SK-N-SH treated with all-trans-retinoic acid at 6 μM for 48 hours (cell line): ENCODE measurements around the gene CFAP210.

Source experiments
- GLIS3 ChIP-seq: fragments of 250-450 bp; sonication (Bioruptor Pico); IDR thresholded peaks from 2 replicates; pipeline ENCODE4 v1.5.0; 2020; ENCODE audit warnings: mild to moderate bottlenecking, moderate library complexity
- OSR1 ChIP-seq: fragments of 250-450 bp; sonication (Bioruptor Pico); IDR thresholded peaks from 2 replicates; pipeline ENCODE4 v1.8.0; 2022; ENCODE audit warnings: moderate library complexity, mild to moderate bottlenecking, inconsistent platforms
- ZC3H10 ChIP-seq: fragments of 250-450 bp; sonication (Bioruptor Pico); IDR thresholded peaks from 2 replicates; pipeline ENCODE4 v1.5.1; 2021; ENCODE audit warnings: mild to moderate bottlenecking, moderate library complexity

GRCh38 chr2:169662744-169663143, 31.5 kb downstream of the CFAP210 start:
- TF ChIP-seq GLIS3 (CRISPR knock-in tag) (no peak), OSR1 (CRISPR knock-in tag) (no peak), ZC3H10 (CRISPR knock-in tag) (no peak)
